NCI-H2227 treated with DMSO at 0.1 percent for 48 hours (cell line): ENCODE measurements around the gene CHRND.

Source experiments
- DNase-seq: peaks from one replicate; lab custom pipeline; 2025; lab: John Stamatoyannopoulos, UW

CHRND gene

GRCh38 chr2:232525791-232526371, at the start of gene CHRND:
TSS of gene CHRND (plus strand) at chr2:232526160. CDS start at chr2:232526216, 56 bp downstream.
- DNase-seq = peak; percentile 20

- no peak for DNase-seq
These were observed 49.2 kb upstream of the CHRND start for GRCh38 chr2:232476791-232477190.

- no peak for DNase-seq
These were observed 48.0 kb upstream of the CHRND start for GRCh38 chr2:232477751-232478510.

DNA sequence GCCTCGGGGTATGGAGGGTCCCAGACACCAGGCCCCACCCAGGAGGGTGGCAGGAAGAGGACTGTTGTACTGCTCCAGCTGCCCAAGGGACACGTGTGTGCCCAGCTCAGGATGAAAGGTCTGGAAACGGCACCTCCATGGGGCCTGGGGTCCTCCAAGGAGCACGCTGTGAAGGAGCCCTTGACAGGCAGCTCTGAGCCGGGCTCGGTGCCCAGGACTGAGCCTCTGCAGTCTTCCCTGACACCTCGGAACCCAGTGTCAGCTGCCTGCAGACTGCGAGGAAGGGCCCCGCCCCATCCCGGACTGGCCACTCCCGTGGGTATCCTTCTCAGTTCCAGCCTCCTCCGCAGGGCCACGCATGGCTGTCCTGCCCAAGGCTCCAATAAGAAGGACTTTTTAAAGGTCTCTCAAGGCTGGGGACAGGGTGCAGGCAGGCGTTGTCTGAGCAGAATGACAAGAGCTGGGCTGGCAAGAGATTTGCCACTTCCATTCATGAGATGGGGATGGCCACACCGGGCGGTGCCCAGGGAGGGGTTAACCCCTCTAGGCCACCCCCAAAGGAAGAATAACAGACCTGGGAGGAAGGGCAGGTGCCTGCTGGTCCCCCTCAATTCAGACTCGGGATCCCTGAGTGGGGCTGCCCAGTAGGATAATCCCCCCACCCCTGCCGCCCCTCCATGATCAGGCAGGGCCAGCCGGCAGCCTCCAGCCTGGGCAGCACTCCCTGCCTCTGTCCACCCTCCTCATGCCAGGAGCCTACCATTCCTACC, 47.2 kb upstream of the CHRND start:
- no peak for DNase-seq

- DNase-seq = no peak
These were observed 46.4 kb upstream of the CHRND start for GRCh38 chr2:232479341-232480200.

DNA sequence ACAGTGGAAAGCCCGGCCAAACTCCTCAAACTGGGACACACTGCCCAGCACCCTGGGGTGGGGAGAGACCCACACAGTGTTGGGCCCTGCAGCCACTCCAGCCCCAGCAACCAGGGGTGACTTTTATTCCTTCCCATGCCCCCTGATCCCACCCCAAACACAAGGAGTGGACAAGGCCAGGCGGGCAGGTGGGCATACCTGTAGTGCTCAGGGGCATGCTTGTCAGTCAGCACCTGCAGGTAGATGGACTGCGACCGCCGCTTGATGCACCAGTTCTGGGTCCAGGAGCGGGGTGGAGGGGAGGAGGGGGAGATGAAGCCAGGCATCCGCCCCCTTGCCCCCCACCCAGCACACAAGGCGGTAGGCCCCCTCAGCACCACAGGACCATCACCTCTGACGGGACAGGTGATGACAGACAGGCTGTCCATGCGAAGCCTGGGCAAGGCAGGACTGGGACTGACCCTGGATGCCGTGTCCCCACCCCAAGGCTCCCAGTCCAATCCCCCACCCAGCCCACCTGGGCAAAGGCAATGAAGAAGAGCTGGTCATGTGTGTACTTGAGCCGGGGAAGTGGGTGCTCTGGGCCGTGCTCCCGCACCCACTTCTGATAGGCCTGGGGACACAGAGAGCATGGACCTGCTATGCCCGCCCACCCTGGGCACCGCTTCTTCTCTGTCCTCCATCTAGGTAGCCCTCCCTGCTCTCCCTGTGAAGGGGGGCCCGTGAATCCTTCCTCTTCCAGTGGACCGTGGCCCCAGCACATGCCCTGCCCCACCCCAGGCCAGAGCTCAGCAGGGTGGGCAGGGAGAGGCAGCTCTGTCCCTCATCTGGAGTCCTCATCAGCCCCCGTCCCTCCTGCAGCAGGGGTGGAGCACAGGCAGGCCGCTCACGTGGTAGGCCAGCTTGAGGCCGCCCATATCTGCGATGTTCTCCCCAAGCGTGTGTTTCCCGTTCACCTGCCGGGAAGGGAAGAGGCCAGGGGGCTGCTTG, 45.5 kb upstream of the CHRND start:
- DNase-seq = no peak

DNA sequence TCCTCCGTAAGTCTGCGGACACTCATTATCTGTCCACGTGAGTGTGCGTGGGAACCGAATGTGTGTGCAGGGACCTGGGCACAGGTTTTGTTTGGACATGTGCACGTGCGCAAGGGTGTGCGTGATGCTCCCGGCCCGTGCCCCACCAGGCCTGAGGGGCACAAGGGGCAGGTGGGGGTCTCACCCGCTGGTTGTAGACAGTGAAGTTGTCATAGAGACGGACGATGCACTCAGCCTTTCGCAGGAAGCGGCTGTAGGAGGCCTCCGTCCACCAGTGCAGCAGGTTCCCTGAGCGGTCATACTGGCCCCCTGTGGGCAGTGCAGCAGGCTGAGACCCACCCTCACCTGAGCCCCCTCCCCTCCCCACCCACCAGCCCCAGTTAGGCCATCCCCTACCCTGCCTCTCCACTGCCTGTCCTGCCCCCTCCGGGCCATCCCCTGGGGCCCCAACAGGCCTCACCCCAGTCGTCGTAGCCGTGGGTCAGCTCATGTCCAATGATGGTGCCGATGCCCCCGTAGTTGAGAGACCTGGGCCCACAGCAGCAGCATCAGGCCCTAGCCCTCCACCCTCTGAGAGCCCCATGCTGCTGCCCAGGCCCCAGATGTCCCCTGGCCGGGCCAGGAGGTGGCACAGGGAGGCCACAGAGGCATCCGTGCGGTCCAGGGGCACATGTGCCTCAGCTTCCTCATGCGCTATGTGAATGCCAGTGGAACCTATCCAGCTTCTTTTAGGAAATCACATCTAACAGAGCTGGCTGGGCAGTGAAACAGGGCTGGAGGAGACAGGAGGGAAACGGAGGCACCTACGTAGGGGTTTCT, 44.4 kb upstream of the CHRND start:
- DNase-seq = no peak

DNA sequence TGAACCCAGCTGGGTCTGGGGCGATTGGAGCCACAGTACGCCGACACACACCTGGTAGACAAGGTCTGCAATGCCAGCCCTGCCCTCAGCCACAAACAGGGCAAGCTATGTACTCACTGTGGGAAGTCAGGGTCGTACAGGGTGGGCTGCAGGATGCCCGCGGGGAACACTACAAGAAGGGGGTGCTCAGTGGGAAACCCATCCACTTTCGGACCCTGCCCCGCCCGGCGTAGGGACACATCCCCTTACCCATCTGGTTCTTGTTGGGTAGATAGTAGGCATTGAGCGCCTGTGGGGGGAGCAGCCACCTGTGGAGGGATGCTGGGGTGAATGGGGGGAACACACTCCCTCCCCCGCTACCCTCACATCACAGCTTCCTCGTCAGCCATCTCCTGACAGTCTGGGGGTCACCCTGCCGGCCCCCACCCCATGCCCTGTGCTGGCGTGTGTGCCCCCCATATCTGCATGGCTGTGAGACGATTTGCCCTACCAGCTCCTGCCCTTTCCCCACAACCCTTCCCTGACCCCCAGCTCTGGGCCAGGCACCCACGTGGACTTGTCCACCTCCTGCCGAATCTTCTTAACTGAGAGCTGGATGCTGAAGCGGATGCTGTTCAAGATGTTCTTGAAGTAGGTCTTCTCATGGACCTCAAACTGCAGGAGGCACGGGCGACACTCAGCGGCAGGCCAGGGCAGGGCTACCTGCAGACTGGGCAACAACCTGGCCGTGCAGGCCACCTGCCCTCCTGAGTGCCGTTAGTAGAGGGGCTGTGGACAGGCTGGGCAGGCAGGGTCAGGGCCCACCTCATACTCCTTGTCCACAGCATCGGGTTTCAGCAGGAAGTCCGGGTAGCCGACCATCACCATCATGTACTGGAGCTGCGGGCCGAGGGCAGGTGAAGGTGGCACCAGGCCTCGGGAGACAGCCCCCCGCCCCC, 43.4 kb upstream of the CHRND start:
- DNase-seq = no peak

GRCh38 chr2:232483311-232483922, 42.5 kb upstream of the CHRND start:
- no peak for DNase-seq

DNA sequence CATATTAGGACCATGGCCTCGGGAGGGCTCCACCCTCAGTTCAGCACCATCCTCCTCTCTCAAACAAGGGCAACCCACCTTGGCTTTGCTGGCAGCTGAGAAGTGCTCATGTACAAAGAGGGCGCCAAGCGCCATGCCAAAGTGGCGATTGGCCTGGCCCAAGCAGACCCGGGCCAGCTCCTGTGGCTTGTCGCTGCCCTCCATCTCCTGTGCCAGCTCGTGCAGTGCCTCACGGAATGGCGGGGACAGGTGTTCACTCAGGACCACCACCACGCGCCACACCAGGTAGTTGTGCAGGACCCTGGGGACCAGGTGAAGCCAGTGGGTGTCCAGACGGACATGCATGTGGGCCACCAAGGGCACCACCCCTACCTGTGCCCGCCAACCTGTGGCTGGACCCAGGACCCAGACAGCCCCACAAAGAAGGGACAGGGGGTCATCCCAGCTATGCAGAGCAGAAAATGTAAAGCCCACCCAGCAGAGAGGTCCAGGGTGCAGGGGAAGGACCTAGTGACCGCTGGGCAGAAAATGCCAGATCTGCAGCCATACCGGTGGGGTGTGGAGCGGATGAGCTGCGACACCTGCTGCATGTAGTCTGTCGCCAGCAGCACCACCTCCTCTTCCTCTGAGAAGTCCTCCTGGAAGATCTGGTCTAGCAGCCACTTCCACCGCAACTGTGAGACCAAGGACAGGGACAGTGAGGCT, 41.9 kb upstream of the CHRND start:
- no peak for DNase-seq

- no peak for DNase-seq
These were observed 41.2 kb upstream of the CHRND start for GRCh38 chr2:232484628-232485347.

GRCh38 chr2:232485348-232485756, 40.6 kb upstream of the CHRND start:
- peak; percentile 71 for DNase-seq

GRCh38 chr2:232485757-232486557, 40.0 kb upstream of the CHRND start:
- peak; percentile 57 for DNase-seq

DNA sequence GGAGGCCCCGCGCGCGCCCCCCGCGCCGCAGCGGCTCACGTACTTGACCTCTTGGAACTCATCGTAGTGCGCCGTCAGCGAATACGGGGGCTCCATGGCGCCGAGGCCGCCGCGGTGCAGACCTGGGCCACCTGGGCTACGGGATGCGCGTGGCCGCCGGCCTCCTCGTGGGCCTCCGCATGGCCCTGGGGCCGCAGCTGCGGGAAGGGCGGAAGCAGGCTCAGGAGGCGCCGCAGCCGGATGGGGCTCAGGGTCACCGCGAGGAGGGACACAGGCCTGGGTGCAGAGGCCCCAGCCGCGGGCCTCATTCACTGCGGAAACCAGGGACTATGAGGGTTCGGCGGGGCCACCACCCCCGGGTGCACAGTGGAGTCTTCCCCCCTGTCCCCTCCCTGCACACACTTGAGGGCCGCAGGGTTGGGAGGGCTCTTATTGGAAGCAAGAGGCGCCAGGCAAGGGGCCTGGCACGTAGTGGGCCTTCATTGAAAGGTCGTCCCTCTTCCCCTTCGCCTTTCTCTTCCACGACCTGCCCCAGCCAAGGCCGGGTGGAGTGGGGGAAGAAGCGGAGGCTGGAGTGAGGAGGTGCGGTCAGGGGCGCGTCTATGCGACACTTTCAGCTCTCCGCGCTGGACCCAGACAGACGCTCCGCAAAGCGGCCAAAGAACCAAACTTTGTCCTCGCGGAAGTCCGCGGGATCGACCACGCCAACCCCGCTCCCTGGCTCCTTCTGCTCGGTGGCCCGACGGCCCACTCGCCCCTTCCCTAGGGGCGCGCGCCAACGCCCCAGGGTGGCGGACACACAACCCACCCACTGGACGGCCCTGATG, 39.2 kb upstream of the CHRND start:
- no peak for DNase-seq

- DNase-seq = no peak
These were observed 38.4 kb upstream of the CHRND start, which contains the start of gene ECEL1 for GRCh38 chr2:232487385-232488096. TSS of gene ECEL1 (minus strand) at chr2:232487834. CDS start at chr2:232486653, 1,181 bp downstream.
